ENCODE data around the gene ABCA2. TPM values are rescaled to one million over a fixed set of nuclear protein-coding genes. Genes with fewer than 3 reads are reported as not detected.

ABCA2 gene
- total RNA-seq, 2 donors from 2014 or later, result 28.7 to 29.6 TPM

- Histone ChIP-seq H3K4me1 (peaks cover 24% of the 10 kb centered on the region), H3K4me3 (no peak within 1 kb of the TSS), H3K27me3 (no peaks in the 10 kb centered on the region), H3K36me3 (replicated peaks in 1 of 2; ENCODE audit: insufficient read depth in 1 of 2, low read depth in 2 of 2) (no peaks in the 10 kb centered on the region), H3K9me3 (no peaks in the 10 kb centered on the region), H3K27ac (peak within 1 kb of the TSS; percentile 40 to 88 (median 72))
- WGBS, 2 donors, result 0 to 1% methylated on average over 30 to 72 of the region's 74 CpGs
- ATAC-seq (peak; percentile 91), DNase-seq (peak; percentile 86 to 94 (median 92))
- TF ChIP-seq POLR2A (IDR thresholded peaks at IDR 0.05) (peak in 2 of 3 donors; percentile 28 to 41), CTCF (IDR thresholded peaks at IDR 0.05) (no peak)
- intact Hi-C loops (cut with DNase I), result no loop called here
Observed at GRCh38 chr9:137070201-137070905, 42.3 kb upstream of the ABCA2 start, which contains the start of gene SAPCD2. SAPCD2 (minus strand) TSS chr9:137070557; CDS start chr9:137070460, 97 bp downstream.

- no peak overlapping the region for H3K27ac ChIP-seq
- no peaks in the 10 kb centered on the region for H3K9me3 ChIP-seq
- intact Hi-C loops (cut with DNase I), result no loop called here
- H3K36me3 ChIP-seq (replicated peaks in 1 of 2; ENCODE audit: insufficient read depth in 1 of 2, low read depth in 2 of 2), result no peaks in the 10 kb centered on the region
- TF ChIP-seq POLR2A (IDR thresholded peaks at IDR 0.05), result no peak
- no peak for TF ChIP-seq CTCF (IDR thresholded peaks at IDR 0.05)
- H3K4me1 ChIP-seq, result peaks cover 24% of the 10 kb centered on the region
- H3K27me3 ChIP-seq, result no peaks in the 10 kb centered on the region
- DNase-seq (no peak), ATAC-seq (no peak)
- H3K4me3 ChIP-seq, result no peak overlapping the region
- WGBS, 2 donors, result 6% methylated on average over 51 of the region's 52 CpGs; no CpG with 5 or more reads in 1 of the 2 donors
Observed at GRCh38 chr9:137069508-137070091, 41.6 kb upstream of the ABCA2 start.

GRCh38 chr9:137068539-137069507, 40.8 kb upstream of the ABCA2 start:
- TF ChIP-seq CTCF (IDR thresholded peaks at IDR 0.05), result no peak
- no peak for TF ChIP-seq POLR2A (IDR thresholded peaks at IDR 0.05)
- Histone ChIP-seq H3K9me3 (no peaks in the 10 kb centered on the region), H3K27ac (no peak overlapping the region), H3K4me1 (peaks cover 29% of the 10 kb centered on the region), H3K36me3 (replicated peaks in 1 of 2; ENCODE audit: insufficient read depth in 1 of 2, low read depth in 2 of 2) (no peaks in the 10 kb centered on the region), H3K27me3 (no peaks in the 10 kb centered on the region), H3K4me3 (no peak overlapping the region)
- no peak for ATAC-seq
- DNase-seq, result no peak
- intact Hi-C loops (cut with DNase I), result no loop called here
- 78 to 87% methylated on average over 3 to 17 of the region's 17 CpGs for WGBS, 2 donors

- H3K4me1 ChIP-seq, result peaks cover 30% of the 10 kb centered on the region
Observed at GRCh38 chr9:137067860-137068538, 40.0 kb upstream of the ABCA2 start.

More at GRCh38 chr9:137067860-137068538, 40.0 kb upstream of the ABCA2 start:
- 49 to 69% methylated on average over 7 to 12 of the region's 12 CpGs for WGBS, 2 donors
- Histone ChIP-seq H3K4me3 (no peak overlapping the region), H3K9me3 (no peaks in the 10 kb centered on the region), H3K27ac (no peak overlapping the region), H3K36me3 (replicated peaks in 1 of 2; ENCODE audit: insufficient read depth in 1 of 2, low read depth in 2 of 2) (no peaks in the 10 kb centered on the region), H3K27me3 (no peaks in the 10 kb centered on the region)
- peak; percentile 84 to 87 (median 84) for DNase-seq
- no peak for TF ChIP-seq POLR2A (IDR thresholded peaks at IDR 0.05)
- peak; percentile 56 to 94 (median 86) for TF ChIP-seq CTCF (IDR thresholded peaks at IDR 0.05)
- intact Hi-C loops (cut with DNase I), result no loop called here
- ATAC-seq, result peak; percentile 47
